HTERT RPE-1 (cell line): ENCODE data around the gene BEGAIN.
"Not testable (repeated sequence)": the region's sequence is repeated elsewhere in the genome, so short reads cannot be mapped to it uniquely, and the experiment has no call there.

Experiments
- in situ Hi-C: fragments of 300-500 bp; cut with MboI; formaldehyde crosslinking; loops from 4 replicates; pipeline ENCODE4 v1.14.3; 2020; ENCODE audit warnings: low sequenced_read_pairs

BEGAIN gene

DNA sequence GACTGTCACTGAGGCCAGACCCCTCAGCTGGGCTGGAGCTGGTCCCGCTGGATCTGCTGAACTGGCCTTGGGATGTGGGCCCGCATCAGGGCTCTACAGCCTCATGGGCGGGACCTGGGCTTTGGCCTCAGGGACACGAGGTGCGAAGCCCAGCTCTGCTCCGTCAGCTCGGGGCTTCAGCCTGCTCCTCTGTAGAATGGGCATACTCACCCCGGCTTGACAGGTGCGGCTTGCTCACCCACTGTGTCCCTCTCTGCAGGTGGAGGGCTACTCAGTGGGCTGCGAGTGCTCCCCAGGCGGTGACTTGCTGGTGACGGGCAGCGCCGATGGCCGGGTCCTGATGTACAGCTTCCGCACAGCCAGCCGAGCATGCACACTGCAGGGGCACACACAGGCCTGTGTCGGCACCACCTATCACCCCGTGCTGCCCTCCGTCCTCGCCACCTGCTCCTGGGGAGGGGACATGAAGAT is 57.6 kb downstream of the BEGAIN start:
- in situ Hi-C loops, result no loop called here

DNA sequence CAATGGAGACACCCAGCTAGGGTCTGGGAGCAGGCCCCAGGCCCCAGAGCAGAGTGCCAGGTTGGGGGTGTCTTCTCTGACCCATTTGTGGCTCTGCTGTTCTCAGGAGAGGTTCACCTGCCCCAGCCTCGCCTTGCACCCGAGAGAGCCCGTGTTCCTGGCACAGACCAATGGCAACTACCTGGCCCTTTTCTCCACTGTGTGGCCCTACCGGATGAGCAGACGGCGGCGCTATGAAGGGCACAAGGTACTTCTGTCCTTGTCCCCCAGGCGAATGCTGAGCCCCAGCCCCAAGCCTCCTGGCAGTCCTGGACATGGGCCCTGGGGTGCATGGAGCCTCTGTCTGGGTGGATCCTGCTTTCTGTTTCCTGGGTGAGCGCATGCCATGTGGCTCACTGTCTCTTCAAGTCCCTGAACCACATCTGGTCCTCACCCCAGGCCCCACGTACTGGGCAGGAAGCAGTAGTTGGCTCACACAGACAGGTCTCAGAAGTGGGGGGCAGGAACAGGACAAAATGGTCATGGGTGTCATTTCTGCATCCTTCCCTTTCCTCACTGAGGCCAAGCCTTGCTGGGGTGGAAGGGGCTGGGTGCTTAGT is 58.2 kb downstream of the BEGAIN start:
- in situ Hi-C loops, result no loop called here

DNA sequence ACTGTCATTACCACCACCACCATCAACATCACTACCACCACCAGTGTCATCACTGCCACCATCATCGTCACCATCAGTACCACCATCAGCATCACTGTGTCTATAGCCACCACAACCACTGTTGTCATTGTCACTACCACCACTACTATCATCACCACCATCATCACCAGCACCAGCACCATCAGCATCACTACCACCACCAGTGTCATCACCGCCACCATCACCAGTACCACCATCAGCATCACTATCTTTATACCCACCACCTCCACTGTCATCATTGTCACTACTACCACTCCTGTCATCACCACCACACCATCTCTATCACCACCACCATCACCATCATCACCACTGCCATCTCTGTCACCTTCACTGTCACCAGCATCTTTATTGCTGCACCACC is 60.6 kb downstream of the BEGAIN start:
- in situ Hi-C loops, result no loop called here

DNA sequence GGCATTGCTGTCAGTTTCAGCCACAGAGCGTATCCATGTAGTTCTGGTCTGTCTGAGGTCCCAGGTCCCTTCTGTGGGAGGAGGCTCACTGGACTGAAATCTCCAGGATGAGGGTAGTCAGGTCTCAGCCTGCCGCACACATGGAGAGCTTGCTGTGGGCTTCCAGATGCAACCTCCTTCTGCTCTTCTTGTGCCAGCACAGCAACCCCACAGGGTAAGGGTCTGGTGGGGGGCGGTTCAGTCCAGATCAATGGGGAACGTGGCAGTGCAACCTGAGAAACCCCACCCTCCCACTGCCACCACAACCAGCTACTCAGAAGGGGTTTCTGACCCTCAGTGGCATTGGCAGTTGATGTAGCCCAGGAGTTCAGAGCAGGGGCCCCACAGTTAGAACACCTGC is 61.2 kb downstream of the BEGAIN start:
- in situ Hi-C loops, result no loop called here

DNA sequence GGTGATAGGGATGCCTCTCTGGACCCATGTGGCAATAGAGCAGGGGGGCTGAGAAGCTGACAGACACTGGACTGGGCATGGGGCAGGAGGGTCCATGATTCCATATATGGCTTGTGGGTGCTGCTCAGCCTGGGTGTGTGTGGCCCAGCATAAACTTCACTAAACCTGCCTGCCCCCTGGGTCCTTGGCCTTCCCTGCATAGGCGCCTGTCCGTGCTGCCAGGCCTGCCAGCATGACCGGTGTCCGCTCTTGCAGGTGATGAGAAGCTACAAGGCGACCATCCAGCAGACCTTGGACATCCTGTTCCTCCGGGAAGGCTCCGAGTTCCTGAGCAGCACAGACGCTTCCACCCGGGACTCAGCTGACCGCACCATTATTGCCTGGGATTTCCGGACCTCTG is 61.6 kb downstream of the BEGAIN start:
- in situ Hi-C loops, result no loop called here

DNA sequence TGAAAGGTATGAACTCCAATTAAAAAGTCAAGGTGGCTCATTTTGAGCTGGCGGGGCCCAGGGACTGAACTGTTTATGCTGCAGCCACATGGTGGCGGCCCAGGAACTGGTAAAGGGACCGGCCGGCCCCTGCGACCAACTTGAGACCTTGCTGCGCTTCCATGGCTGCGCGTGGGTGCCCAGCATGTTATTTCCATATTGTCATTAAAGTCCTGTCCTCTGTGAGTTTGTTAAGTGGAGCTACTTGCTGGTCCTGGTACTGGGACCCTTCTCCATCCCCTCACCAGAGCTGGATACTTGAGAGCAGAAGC is 62.3 kb downstream of the BEGAIN start:
- in situ Hi-C loops, result no loop called here

DNA sequence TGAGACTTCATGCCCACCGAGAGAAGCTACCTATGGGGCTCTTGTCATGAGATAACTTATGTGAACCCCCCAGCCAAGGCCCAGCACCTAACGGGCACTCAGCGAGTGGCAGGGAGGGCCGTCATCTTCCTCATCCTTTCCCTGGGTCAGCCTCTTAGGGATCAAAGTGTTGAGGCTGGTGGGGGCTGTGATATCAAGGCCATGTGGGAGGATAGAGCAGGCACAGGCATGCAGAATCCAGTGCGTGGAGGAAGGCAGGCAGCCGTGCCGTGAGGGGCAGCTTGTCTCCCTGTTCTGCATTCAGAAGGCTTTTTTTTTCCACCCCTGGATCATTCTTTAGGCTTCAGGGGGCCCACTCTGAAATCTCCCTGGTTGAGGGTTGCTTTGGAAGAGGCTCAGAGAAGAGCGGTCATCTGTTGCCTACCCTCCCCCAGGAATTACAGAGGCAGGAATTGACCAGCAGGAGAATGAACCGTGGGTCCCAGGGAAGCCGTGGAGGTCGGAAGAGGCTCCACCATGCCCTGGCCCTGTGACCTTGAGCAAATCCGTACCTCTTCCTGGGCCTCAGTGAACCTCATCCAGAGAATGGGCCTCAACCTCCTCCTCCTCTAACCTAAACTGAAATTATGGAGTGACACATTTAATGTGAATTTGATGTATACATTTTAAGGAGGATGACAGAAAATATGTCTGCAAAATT is 62.8 kb downstream of the BEGAIN start:
- in situ Hi-C loops, result no loop called here

DNA sequence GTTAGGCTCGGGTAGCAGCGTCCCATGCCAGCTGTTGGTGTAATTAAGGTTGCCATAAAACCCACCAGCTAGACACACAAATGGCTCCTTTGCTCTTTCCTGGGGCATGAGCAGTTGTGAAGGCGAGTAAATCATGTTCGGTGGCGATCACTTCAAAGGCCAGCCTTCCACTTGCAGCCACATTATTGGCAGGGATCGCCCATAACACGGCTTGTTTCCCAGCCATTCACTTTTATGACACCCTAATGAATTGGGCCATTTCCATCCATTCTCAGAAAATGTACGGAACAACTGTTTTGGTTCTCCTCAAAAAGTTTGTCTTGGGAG is 63.4 kb downstream of the BEGAIN start:
- in situ Hi-C loops, result no loop called here

DNA sequence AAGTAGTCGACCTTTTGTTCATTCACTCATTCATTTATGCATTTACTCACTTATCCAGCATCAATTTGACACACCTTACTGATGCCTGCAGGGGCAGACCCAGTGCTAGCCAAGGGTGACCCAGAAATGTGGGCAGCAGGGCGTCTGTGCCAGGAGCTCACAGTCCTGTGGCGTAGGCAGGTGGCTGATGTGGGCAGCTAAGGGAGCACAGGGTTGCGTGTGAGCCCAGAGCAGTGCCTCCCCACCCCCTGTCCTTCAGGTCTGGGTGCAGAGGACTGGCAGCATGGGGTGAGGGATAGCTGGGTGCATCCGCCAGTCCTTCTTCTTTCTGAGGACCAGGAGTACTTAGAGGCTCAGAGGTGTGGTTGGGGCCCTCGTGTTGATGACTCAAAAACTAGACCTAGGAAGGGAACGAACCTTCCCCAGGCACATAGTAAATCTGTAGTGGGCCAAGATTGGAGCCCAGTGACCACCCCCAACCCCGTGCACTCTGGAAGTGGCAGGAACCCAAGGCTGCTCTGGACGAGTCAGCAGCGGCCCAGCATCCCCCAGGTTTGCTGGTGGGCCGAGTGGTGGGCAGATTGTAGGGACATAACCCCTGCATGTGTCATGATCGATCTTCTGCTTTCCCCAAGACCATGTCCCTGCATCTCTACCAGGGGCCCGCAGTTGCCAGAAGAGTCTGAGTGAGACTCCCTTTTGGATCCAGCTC is 63.9 kb downstream of the BEGAIN start:
- in situ Hi-C loops, result no loop called here

DNA sequence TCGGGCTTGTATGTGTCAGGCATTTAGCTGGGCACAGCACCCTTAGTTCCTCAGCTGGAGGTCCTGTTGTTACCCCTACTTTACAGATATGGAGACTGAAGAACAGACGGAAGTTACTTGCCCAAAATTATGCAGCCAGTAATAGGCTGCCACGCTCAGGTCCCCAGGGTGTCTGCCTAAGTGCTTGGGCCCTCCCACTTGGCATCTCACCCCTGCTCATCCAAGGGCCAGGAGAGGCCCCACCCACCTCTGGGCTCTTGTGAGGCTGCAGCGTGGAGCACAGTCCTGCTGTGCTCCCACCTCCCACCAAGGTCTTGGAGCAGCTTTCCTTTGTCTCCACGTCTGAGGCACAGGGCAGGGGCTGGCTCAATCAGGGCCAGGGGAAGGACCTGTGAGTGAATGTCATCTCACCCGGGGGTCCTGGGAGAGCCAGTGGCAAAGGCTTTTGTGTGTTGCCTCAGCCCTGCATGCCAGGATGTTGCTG is 64.6 kb downstream of the BEGAIN start:
- in situ Hi-C loops, result no loop called here

DNA sequence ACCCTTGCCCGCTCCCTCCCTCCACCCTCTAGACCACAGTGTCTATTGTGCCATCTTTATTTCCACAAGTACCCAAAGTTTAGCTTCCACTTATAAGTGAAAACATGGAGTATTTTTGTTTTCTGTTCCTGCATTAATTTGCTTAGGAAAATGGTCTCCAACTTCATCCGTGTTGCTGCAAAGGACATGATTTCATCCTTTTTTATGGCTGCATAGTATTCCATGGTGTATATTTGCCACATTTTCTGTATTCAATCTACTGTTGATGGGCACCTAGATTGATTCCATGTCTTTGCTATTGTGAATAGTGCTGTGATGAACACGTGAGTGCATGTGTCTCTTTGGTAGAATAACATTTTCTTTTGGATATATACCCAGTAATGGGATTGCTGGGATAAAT is 81.2 kb downstream of the BEGAIN start:
- in situ Hi-C loops, result not testable (repeated sequence)

DNA sequence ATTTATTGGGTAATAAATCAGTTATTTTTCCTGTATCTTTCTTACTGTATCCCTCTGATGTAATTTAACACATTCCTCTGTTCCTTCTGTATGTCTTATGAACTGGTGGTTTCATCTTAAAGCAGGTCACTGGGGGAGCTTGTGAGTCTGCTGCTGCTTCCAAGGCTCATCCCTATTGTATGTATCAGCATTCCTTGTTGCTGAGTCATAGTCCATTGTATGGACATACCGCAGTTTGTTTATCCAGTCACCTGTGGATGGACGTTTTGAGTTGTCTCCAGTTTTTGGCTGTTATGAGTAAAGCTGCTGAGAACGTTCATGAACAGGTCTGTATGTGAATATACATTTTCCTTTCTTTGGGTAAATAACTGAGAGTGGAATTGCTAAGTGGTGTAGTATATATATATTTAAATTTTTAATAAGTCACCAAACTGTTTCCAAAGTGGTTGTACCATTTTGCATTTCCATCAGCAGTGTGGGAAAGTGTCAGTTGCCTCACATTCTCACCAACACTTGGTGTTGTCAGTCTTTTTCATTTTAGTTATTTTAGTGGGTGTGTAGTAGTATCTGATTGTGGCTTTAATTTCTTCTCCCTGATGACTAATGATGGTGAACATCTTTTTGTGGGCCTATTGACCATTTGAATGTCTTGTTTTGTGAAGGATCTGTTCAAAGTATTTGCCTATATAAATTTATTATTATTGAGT is 82.7 kb downstream of the BEGAIN start:
- in situ Hi-C loops, result no loop called here

DNA sequence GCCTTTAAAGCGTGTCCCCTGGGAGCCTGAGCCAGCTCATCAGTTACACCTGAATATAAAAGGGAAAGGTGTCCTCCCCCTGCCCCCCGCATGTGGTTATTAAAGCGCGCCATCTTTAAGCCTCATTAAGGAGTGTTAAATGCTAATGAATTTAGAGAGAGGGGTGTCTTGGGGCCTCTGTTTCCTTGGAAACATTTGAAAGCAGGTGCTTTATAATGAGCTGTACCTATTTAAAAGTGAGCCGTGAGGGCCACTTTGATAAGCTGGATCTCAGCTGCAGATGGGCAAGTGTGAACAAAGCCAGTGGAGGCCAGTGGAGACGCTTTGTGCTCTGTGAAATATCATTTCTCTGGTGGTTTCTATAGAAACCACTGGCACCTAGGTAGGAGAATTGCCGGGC is 84.0 kb downstream of the BEGAIN start:
- in situ Hi-C loops, result no loop called here

DNA sequence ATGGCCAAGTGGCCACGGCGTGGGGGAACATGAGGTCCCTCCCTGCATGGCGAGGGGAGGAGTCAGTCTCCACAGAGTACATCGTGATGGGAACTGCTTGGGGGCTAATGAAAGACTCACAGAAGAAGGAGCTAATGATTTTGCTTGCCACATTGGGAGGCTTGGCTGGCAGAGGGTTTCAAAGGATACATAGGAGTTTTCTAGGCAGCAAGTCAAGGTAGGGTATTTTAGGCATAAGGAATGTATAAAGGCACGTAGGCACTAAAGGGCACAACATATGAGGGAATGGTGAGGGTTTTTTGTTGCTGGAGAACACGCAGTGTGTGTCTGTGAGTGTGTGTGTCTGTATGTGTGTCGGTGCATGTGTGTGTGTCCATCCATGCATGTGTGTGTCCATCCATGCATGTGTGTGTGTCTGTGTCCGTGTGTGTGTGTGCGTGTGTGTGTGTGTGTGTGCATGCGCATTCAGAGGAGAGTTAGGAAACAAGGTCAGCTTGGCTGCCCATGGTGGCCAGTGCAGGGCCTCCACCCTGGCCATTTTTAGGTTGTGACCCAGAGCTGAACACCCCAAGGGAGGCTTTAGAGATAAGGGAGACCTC is 84.5 kb downstream of the BEGAIN start:
- in situ Hi-C loops, result no loop called here

DNA sequence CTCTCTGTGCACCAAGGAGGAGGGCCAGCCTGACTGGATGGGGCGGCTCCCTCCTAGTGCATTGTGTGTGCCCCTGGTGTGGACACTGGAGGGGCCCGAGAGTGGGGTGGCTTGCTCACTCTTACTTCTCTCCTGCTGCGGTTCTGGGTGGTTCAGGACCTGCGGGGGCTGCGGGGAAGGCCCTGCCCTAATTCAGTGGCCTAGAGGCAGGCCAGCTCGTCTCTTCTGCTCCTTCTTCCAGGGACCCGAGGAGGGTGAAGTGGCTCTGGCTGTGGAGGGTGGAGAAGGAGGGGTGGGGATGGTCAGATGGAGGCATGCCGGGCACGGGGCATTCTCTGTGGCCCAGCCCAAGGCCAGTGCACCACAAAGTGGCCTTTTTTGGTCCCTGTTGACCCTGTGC is 87.1 kb downstream of the BEGAIN start:
- in situ Hi-C loops, result no loop called here

DNA sequence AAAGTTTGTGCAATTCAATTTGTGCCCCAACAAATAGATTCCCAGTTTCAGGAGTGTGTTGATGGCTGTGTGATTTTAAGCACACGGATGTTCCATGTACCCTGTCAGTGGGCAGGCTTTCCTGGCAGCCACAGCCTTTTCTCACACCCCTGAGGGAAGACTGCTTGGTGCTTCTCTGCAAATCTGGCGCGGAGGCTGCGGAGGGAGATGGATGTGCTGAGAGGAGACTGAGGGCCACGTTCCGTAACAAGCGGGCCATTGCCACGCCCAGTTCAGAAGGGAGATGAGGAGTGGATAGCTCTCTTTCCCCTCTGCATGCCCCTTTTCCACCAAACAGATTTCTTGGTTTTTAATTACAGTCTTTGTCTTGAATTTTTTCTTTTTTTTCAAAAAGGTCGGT is 89.1 kb downstream of the BEGAIN start:
- in situ Hi-C loops, result no loop called here

DNA sequence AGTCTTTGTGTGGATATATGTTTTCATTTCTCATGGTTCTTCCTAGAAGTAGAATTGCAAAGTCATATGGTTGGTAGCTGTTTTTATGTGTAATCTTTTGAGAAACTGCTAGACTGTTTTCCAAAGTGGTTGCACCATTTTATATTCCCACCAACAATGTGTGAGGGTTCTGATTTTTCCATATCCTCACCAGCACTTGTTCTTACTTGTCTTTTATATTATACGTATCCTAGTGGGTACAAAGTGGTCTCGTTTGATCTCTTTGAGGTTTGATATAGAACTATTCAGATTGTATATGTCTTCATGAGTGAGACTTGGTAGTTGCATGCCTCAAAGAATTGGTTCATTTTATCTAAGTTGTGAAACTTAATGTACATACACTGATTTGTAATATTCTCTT is 91.3 kb downstream of the BEGAIN start:
- in situ Hi-C loops, result no loop called here

DNA sequence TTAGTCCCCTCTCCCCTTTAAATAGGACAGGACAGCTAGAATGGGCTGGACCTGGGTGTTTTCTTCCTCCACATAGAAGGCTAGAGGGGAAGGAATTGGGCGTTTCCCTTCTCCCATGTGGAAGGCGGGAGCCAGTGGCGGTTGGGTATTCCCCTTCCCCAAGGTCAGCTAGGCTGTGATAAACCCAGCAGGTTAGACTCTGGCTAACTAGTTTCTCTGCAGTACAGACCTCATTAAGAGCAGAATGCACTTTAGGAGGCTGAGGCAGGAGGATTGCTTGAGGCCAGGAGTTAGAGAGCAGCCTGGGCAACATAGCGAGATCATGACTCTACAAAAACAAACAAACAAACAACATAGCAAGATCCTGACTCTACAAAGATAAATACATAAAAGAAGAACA is 92.6 kb downstream of the BEGAIN start:
- in situ Hi-C loops, result no loop called here

DNA sequence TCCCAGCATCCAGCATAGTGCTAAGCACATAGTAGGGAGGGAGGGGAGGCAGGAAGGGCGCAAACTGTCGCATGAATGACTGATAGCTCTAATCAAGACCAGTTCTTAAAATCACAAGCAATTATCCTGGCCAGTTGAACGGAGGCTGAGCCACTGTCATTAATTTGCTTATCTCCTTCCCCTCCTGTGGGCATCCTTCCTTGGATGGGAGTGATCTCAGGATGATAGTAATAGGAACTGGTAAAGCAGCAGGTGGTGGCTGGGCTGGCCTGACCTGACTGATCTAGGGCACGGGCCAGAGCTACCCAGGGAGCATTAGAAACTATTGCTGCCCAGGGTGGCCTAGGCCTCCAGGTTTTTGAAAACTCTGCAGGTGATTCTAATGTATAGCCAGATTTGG is 97.0 kb downstream of the BEGAIN start:
- in situ Hi-C loops, result no loop called here

DNA sequence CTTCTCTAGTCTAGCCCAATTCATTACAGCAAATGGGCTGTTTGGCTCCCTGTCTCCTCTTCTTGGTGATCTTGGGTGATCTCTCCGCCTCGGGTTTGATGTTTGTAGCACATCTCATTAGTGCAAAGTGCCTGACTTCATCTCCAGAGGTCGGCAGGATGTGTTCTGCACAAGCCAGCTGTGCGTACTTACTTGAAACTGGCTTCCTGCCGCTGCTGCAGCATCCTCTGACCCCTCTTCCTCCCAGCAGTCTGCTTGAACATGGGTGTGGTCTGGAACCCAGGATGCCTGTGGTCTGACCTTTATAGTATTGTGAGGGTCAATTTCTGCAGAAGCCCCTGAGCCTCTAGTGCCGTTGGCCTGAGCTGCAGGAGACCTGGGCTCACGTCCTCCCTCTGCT is 99.2 kb downstream of the BEGAIN start:
- in situ Hi-C loops, result no loop called here

DNA sequence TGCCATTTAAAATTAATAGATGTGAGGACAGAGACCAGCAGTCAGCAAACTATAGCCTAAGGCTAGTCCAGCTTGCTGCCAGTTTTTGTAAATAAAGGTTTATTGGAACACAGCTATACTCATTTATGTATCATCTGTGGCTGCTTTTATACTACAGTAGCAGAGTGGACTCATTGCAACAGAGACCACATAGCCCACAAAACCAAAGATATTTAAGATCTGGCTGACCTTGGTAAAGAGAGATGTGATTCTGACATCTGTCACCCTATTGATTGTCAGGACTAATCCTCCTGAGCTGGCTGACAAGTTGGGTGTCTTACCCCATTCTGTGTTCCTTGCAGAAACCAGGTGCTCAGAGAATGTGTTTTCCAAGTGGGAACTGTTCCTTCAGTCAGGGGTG is 99.9 kb downstream of the BEGAIN start:
- in situ Hi-C loops, result no loop called here
